Liver (tissue), 9 donors: ENCODE data around the gene RASGRF2. TPM values are rescaled to one million over a fixed set of nuclear protein-coding genes. Genes with fewer than 3 reads are reported as not detected.

Source experiments
- DNase-seq: peaks from one replicate; pipeline ENCODE4 v3.0.0-alpha.2; 2017; ENCODE audit warnings: low spot score
- H3K27ac ChIP-seq, 2 donors: one replicate each; pipeline ENCODE4 v1.7.0; 2013; ENCODE audit warnings: inconsistent platforms in 2 of 2, low read length in 2 of 2, control low read depth in 1 of 2, low read depth in 1 of 2, mild to moderate bottlenecking in 1 of 2
- H3K27me3 ChIP-seq, 4 donors: one replicate each; pipeline versions ENCODE4 v1.6.1 to v1.7.0; 2013; ENCODE audit warnings: low read length in 3 of 4, inconsistent platforms in 1 of 4, mild to moderate bottlenecking in 1 of 4, moderate library complexity in 1 of 4; ENCODE audit not compliant: control insufficient read depth in 4 of 4, insufficient read depth in 4 of 4
- H3K36me3 ChIP-seq, 4 donors: one replicate each; pipeline versions ENCODE4 v1.6.1 to v1.7.0; 2013; ENCODE audit warnings: low read length in 3 of 4, mild to moderate bottlenecking in 3 of 4, low read depth in 1 of 4, moderate library complexity in 1 of 4; ENCODE audit not compliant: control insufficient read depth in 4 of 4, insufficient read depth in 3 of 4
- H3K4me1 ChIP-seq, 4 donors: one replicate each; pipeline versions ENCODE4 v1.6.1 to v1.7.0; 2013; ENCODE audit warnings: low read length in 3 of 4, mild to moderate bottlenecking in 3 of 4, moderate library complexity in 1 of 4; ENCODE audit not compliant: control insufficient read depth in 4 of 4, insufficient read depth in 4 of 4
- H3K4me3 ChIP-seq, 3 donors: one replicate each; pipeline versions ENCODE4 v1.6.1 to v1.7.0; 2013; ENCODE audit warnings: low read length in 3 of 3, control low read depth in 1 of 3, low read depth in 1 of 3, mild to moderate bottlenecking in 1 of 3
- H3K9ac ChIP-seq, 2 donors: one replicate each; pipeline ENCODE4 v1.7.0; 2013; ENCODE audit warnings: low read length in 2 of 2, mild to moderate bottlenecking in 2 of 2, moderate library complexity in 2 of 2, control low read depth in 1 of 2, low read depth in 1 of 2
- H3K9me3 ChIP-seq, 4 donors: one replicate each; pipeline versions ENCODE4 v1.6.1 to v1.7.0; 2013; ENCODE audit warnings: low read length in 3 of 4; ENCODE audit not compliant: control insufficient read depth in 4 of 4
- ATF3 ChIP-seq: IDR thresholded peaks from 2 replicates; pipeline ENCODE4 v1.6.1; 2016; ENCODE audit warnings: antibody characterized with exemption
- CTCF ChIP-seq: fragments of 150-350 bp; IDR thresholded peaks from 2 replicates; pipeline ENCODE4 v1.5.1; 2017; ENCODE audit warnings: improper control_type of control experiment, low read depth, low read length; ENCODE audit not compliant: missing input control
- EGR1 ChIP-seq, 2 donors: IDR thresholded peaks; 2 replicates each; pipeline ENCODE4 v1.6.1; 2016 to 2018; ENCODE audit warnings: antibody characterized with exemption in 2 of 2, low read depth in 2 of 2
- FOXA1 ChIP-seq: IDR thresholded peaks from 2 replicates; pipeline ENCODE4 v1.6.1; 2016; ENCODE audit warnings: antibody characterized with exemption
- FOXA2 ChIP-seq: IDR thresholded peaks from 2 replicates; pipeline ENCODE4 v1.6.1; 2016; ENCODE audit warnings: antibody characterized with exemption
- GABPA ChIP-seq, 2 donors: IDR thresholded peaks in 1 of 2; conservative IDR thresholded peaks in 1 of 2; 2 replicates each; pipeline ENCODE4 v1.6.1; 2016; ENCODE audit warnings: antibody characterized with exemption in 2 of 2, mild to moderate bottlenecking in 1 of 2, moderate library complexity in 1 of 2
- HNF4A ChIP-seq, 2 donors: conservative IDR thresholded peaks; 2 replicates each; pipeline ENCODE4 v1.6.1; 2016; ENCODE audit warnings: antibody characterized with exemption in 2 of 2, mild to moderate bottlenecking in 2 of 2
- HNF4G ChIP-seq: IDR thresholded peaks from 2 replicates; pipeline ENCODE4 v1.6.1; 2016; ENCODE audit warnings: antibody characterized with exemption
- MAX ChIP-seq: IDR thresholded peaks from 2 replicates; pipeline ENCODE4 v1.6.1; 2016; ENCODE audit warnings: antibody characterized with exemption
- NR2F2 ChIP-seq: IDR thresholded peaks from 2 replicates; pipeline ENCODE4 v1.6.1; 2016; ENCODE audit warnings: antibody characterized with exemption
- RAD21 ChIP-seq, 2 donors: IDR thresholded peaks; 2 replicates each; pipeline ENCODE4 v1.6.1; 2016; ENCODE audit warnings: antibody characterized with exemption in 2 of 2, mild to moderate bottlenecking in 2 of 2
- REST ChIP-seq: IDR thresholded peaks from 2 replicates; pipeline ENCODE4 v1.6.1; 2016; ENCODE audit warnings: antibody characterized with exemption, mild to moderate bottlenecking
- RXRA ChIP-seq, 2 donors: IDR thresholded peaks; 2 replicates each; pipeline ENCODE4 v1.6.1; 2017 to 2018; ENCODE audit warnings: antibody characterized with exemption in 2 of 2, mild to moderate bottlenecking in 1 of 2
- SP1 ChIP-seq: IDR thresholded peaks from 2 replicates; pipeline ENCODE4 v1.6.1; 2018; ENCODE audit warnings: antibody characterized with exemption, mild to moderate bottlenecking
- TAF1 ChIP-seq: conservative IDR thresholded peaks from 2 replicates; pipeline ENCODE4 v1.6.1; 2016; ENCODE audit warnings: antibody characterized with exemption, mild to moderate bottlenecking
- YY1 ChIP-seq: IDR thresholded peaks from 2 replicates; pipeline ENCODE4 v1.6.1; 2016; ENCODE audit warnings: antibody characterized with exemption, mild to moderate bottlenecking
- ZBTB33 ChIP-seq: IDR thresholded peaks from 2 replicates; pipeline ENCODE4 v1.6.1; 2016; ENCODE audit warnings: antibody characterized with exemption
- WGBS: extraction: QIAGEN DNeasy Blood & Tissue Kit; methylation state at CpG from one replicate; pipeline ENCODE4 v1.1.7; 2013; 5-methylcytosine and 5-hydroxymethylcytosine counted together
- polyA plus RNA-seq, 2 donors: library from polyadenylated mRNA; stranded (reverse) in 1 of 2; unstranded in 1 of 2; fragments of 200-250 nt in 1 of 2; fragments of >200 nt in 1 of 2; fragmentation: Nextera tagmentation in 1 of 2; extraction: Ambion mirVana in 1 of 2; gene quantifications; one replicate each; pipeline versions ENCODE4 v1.2.1 to v1.2.3, GENCODE V29; 2013 to 2015
- total RNA-seq, 2 donors: library from RNA; depleted of rRNA; stranded (reverse); fragments of >200 nt; gene quantifications; one replicate each; pipeline ENCODE4 v1.2.3, GENCODE V29; 2014
- donor health status: healthy.
- donor health status: healthy.
- donor health status: healthy.
- donor health status: healthy.
- donor health status: healthy.

RASGRF2 gene
- total and polyA plus RNA-seq, 4 donors = 0.12 to 3.3 (median 0.23) TPM

GRCh38 chr5:81268521-81269196 is 308.5 kb downstream of the RASGRF2 start:
- H3K4me1 ChIP-seq = no peaks in the 10 kb centered on the region
- DNase-seq = no peak
- no peak overlapping the region for H3K9ac ChIP-seq
- no peak for TF ChIP-seq RXRA (IDR thresholded peaks at IDR 0.05)
- no peak for TF ChIP-seq GABPA (IDR thresholded peaks at IDR 0.05 in 1 of 2, conservative IDR thresholded peaks at IDR 0.05 in 1 of 2)
- TF ChIP-seq YY1 = no peak
- no peak for TF ChIP-seq EGR1 (IDR thresholded peaks at IDR 0.05; ENCODE audit: low read depth in 2 of 2)
- no peak for TF ChIP-seq HNF4G
- TF ChIP-seq TAF1 = no peak
- TF ChIP-seq RAD21 (IDR thresholded peaks at IDR 0.05) = no peak
- no peak for TF ChIP-seq SP1
- no peak for TF ChIP-seq FOXA2
- no peak for TF ChIP-seq NR2F2
- TF ChIP-seq ATF3 = no peak
- no peak for TF ChIP-seq REST
- no peak for TF ChIP-seq FOXA1
- TF ChIP-seq MAX = no peak
- TF ChIP-seq ZBTB33 = no peak
- TF ChIP-seq HNF4A (conservative IDR thresholded peaks at IDR 0.05) = no peak
- TF ChIP-seq CTCF = no peak
- H3K4me3 ChIP-seq = no peak overlapping the region
- peaks cover 0 to 3% (median 0%) of the 10 kb centered on the region in 4 donors for H3K36me3 ChIP-seq
- H3K27ac ChIP-seq = no peak overlapping the region
- H3K27me3 ChIP-seq = no peaks in the 10 kb centered on the region
- H3K9me3 ChIP-seq = no peaks in the 10 kb centered on the region
- 87% methylated on average over 3 of the region's 3 CpGs for WGBS
